ENCODE measurements around the gene PAPPA2.
"Not testable (repeated sequence)": the region's sequence is repeated elsewhere in the genome, so short reads cannot be mapped to it uniquely, and the experiment has no call there.

The PAPPA2 gene

DNA sequence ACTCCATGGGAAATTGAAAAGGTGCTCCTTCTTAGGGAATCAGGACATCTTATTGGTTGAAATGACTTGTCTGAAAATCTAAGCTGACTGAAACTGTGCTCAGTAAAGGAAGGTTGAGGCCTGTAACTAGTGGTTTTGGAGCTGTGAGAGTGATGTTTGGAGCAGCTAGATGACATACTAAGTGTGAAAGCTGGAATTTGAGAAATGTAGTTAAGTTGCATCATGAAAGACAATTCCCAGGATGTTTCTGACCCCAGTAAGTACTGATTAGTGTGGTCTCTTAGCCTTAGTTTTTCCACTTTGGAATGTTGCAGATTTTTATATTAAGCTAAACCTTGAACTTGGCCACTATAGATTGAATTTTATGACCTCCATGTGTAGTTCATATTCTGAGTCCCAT is 154.9 kb downstream of the PAPPA2 start:
- ChIA-PET CTCF (no interaction called here), POLR2A (no interaction called here)
- TF ChIP-seq, protein P1, sequence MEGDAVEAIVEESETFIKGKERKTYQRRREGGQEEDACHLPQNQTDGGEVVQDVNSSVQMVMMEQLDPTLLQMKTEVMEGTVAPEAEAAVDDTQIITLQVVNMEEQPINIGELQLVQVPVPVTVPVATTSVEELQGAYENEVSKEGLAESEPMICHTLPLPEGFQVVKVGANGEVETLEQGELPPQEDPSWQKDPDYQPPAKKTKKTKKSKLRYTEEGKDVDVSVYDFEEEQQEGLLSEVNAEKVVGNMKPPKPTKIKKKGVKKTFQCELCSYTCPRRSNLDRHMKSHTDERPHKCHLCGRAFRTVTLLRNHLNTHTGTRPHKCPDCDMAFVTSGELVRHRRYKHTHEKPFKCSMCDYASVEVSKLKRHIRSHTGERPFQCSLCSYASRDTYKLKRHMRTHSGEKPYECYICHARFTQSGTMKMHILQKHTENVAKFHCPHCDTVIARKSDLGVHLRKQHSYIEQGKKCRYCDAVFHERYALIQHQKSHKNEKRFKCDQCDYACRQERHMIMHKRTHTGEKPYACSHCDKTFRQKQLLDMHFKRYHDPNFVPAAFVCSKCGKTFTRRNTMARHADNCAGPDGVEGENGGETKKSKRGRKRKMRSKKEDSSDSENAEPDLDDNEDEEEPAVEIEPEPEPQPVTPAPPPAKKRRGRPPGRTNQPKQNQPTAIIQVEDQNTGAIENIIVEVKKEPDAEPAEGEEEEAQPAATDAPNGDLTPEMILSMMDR (IDR thresholded peaks at IDR 0.05; ENCODE audit: insufficient read depth, low read length, missing control alignments), result no peak
- H3K4me3 ChIP-seq (ENCODE audit: low read depth, low read length), result no peak overlapping the region
- peak; percentile 29 for DNase-seq (ENCODE audit: low read depth, low spot score)

DNA sequence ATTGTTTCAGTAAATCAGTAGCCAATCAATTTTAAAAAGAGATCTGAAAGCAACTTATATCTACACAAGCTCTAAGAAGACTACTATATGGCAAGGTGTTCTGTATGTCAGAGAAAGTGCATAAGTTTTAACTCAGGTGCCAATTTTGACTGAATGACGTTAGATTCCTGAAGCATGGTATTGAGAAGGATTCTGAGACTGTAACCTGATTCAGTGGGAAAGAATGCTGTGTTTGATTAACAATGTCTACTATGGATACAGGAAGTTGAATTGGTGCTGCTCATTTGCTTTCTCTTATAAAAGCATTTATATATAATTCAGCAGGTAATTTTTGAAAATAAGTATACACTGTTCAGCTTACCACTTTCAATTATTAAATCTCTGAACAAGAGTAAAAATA is 156.3 kb downstream of the PAPPA2 start:
- POLR2A ChIA-PET, result no interaction called here
- DNase-seq (ENCODE audit: low read depth, low spot score), result no peak
- TF ChIP-seq, protein P1 (IDR thresholded peaks at IDR 0.05; ENCODE audit: insufficient read depth, low read length, missing control alignments), result no peak
- H3K4me3 ChIP-seq (ENCODE audit: low read depth, low read length), result no peak overlapping the region
- CTCF ChIA-PET, result no interaction called here

DNA sequence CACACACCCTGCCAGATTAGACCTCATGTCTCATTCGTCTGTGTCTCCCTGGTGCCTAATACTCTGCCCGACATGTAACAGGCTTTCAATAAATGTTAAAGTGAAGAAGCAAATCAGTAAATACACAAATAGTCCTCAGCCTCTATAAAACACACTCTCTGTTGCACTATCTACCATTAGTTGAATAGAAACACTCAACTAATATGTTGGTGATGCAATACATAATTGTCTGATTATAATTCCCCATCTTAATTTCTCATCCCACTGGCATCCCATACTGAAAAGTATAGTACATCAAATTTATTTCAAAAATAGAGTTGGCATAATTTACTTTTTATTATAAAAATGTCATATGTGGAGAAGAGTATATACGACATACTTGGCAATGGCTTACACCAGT is 162.4 kb downstream of the PAPPA2 start:
- H3K4me3 ChIP-seq (ENCODE audit: low read depth, low read length), result no peak overlapping the region
- DNase-seq (ENCODE audit: low read depth, low spot score), result no peak
- ChIA-PET POLR2A (no interaction called here), CTCF (no interaction called here)
- TF ChIP-seq, protein P1 (IDR thresholded peaks at IDR 0.05; ENCODE audit: insufficient read depth, low read length, missing control alignments), result no peak

DNA sequence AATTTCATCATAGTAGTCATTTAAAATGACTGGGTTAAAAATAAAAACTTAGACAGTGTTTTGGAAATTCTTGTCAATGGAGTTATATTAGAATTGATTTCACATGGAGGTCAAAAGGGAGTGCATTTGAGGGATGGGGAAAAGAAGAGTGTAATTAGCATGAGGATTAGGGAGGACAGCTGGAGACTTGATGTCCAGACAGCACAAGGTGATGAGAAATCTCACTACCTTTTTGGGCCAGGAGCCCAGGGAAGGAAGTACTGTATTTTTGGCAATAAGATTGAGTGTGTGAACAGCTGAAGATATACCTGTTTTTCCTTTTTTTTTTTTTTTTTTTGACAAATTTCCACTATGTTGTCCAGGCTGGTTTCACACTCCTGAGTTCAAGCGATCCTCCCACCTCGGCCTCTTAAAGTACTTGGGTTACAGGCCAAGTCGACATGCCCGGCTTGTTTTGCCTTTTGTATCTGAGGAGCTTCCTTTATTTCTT is 163.6 kb downstream of the PAPPA2 start:
- TF ChIP-seq, protein P1 (IDR thresholded peaks at IDR 0.05; ENCODE audit: insufficient read depth, low read length, missing control alignments), result no peak
- DNase-seq (ENCODE audit: low read depth, low spot score), result no peak
- H3K4me3 ChIP-seq (ENCODE audit: low read depth, low read length), result no peak overlapping the region
- POLR2A ChIA-PET, result no interaction called here
- CTCF ChIA-PET, result interaction anchor here (0.7 kb wide), 1 partner anchor 67 kb away, joined by 3 read pairs; no protein-coding TSS in a partner anchor

DNA sequence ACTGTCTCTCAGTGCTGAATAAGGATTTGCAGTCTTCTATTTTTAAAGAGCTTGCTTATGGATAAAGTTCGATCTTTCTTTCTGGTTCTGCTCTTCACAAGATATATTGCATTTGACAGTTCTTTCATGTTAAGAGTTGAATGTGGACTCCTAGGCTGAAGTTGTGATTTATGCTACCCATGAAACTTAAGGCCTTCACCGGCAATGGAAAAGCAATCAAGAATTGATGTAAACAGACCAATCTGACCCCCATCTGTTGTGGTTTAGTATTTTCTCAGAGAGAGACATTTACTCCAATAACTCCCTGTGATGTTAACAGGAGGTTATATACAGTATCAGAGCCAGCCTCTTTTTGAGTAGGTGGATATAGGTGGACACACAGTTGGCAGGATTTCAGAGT is 165.8 kb downstream of the PAPPA2 start:
- H3K4me3 ChIP-seq (ENCODE audit: low read depth, low read length), result no peak overlapping the region
- TF ChIP-seq, protein P1 (IDR thresholded peaks at IDR 0.05; ENCODE audit: insufficient read depth, low read length, missing control alignments), result no peak
- no peak for DNase-seq (ENCODE audit: low read depth, low spot score)
- ChIA-PET CTCF (no interaction called here), POLR2A (no interaction called here)

DNA sequence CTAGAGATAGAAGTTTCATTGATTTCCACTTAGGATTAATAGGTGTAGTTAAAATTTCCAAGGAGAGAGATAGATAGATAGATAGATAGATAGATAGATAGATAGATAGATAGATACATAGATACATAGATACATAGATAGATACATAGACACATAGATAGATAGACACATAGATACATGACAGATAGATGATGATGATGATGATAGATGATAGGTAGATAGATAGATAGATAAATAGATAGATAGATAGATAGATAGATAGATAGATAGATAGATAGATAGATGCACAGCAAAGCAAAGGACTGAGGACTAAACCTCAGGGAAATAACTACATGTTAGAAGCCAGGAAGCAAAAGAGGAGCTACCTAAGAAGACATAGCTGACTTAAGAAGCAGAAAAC is 171.8 kb downstream of the PAPPA2 start:
- DNase-seq (ENCODE audit: low read depth, low spot score); POLR2A ChIA-PET; H3K4me3 ChIP-seq (ENCODE audit: low read depth, low read length); CTCF ChIA-PET: not testable (repeated sequence)

DNA sequence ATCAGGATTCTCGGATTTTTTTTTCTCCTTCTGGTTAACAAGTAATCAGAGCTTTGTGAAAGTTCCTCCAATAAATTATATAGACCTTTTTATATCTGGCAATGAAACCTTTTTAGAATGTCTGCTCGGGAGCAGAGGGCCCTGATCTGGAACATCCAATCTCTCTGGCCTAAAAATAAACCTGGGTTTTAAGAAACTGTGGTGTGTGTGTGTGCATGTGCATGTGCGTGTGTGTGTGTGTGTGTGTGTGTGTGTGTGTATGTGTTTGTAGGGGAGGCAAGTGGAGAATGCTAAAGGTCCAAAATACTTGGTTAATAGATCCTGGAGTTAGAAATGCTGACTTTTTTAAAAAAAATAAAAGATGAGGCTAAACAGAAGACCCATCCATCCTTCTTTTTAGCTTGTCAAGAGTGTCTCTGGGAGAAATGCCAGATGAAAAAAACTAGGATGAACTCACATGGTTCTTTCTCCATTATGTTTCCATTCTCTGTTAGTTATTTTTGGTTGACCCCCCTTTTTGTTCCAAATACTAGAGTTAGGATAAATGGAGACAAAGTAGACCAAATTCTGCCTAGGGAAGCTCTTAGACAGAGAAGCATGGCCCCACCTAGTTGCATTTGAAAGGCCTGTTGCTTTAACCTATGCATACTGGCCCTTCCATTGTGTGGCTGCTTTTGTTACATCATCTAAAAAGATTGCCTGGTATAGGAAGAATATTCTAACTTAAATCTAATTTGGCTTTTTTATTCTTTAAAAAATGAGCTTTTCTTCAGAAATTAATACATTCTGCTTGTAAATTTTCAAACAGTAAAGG is 175.9 kb downstream of the PAPPA2 start:
- DNase-seq (ENCODE audit: low read depth, low spot score), result no peak
- ChIA-PET CTCF (no interaction called here), POLR2A (no interaction called here)
- no peak overlapping the region for H3K4me3 ChIP-seq (ENCODE audit: low read depth, low read length)
- TF ChIP-seq, protein P1 (IDR thresholded peaks at IDR 0.05; ENCODE audit: insufficient read depth, low read length, missing control alignments), result no peak

All from AG04449 (cell line).